GM15510 (cell line): ENCODE results near the gene IGSF1.

Experiments
- POLR2A ChIP-seq: IDR thresholded peaks from 3 replicates; pipeline ENCODE4 v1.6.1; 2011; ENCODE audit warnings: borderline replicate concordance; ENCODE audit not compliant: insufficient read length; ENCODE audit errors: extremely low read depth

Gene IGSF1

DNA sequence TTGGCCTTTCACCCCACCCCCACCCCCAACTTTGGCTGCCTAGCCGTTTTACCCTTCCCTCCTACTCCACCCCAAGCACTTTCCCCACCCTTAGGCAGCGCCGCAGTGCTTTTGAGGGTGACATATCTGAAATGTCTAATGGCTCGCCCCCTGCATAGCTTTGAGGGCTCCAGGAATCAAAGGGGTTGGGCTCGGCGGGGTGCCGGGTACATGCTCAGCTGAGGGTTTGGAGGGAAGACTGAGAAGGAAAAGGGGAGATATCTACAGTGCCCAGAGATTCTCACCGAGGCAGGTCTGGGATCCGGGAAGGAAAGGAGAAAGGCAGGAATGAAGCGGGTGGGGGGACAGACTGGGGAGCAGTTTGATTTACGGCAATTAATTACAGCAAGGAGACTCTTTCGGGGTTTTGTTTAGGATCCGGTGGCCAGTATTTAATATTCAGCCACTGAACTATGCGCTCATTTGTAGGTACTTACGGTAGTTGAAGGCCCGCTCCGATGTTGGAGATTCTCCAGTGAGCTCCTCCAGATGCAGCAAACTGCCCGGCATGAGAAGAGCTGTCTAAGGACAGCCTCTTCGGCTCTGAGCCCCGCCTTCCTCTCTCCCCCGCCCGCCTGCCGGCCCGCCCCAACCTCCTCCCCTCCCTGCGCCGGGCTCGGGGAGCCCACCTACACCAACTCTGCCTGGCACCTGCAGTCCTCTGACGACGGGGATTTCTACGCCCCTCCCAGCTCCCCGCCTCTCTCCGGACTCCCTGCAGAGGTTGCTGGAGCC, at the start of gene IGSF1:
IGSF1 (minus strand) TSS at position 569 of the 774 bp plus-strand sequence. CDS start 2,632 bp downstream, outside the sequence.
- no peak for TF ChIP-seq POLR2A

- TF ChIP-seq POLR2A: no peak
Measured at GRCh38 chrX:131332331-131332730, 43.2 kb upstream of the IGSF1 start.

DNA sequence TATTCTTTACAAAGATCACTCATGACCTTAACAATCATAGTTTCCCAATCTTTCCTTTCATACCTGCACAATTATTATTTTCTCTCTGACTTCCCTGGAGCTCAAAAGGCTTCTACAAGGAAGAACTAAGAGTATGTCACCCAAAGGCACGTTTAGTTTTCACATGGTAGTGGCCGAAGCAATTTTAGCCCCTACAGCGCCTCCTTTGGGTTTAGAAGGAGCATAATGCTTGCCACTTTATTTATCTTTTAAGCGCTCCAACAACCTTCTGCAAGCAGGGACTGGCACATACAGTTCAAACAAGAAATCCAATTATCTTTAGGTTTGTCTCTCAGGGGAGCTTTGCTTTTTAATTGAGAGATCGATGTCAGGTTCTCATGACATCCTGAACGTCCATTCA, 42.0 kb upstream of the IGSF1 start:
- no peak for TF ChIP-seq POLR2A

- no peak for TF ChIP-seq POLR2A
Measured at GRCh38 chrX:131330735-131331134, 41.6 kb upstream of the IGSF1 start.

DNA sequence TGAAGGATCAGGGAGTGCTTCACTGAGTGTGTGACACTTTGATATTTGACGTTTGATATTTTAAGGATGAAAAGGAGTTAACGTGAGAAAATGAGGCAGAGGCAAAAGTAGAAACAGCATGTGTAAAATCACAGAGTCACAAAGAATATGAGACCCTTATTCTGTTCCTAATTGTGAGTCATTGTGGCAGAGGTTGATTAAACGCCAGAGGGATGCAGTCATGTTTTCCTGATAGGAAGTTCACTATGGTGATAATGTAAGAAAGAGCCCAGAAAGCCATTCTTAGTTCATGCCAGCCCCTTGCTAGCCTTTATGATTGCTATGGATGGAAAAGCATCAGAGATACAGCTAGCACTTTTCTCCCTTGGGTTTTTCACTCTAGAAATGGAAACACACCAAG, 33.5 kb upstream of the IGSF1 start:
- TF ChIP-seq POLR2A: no peak

DNA sequence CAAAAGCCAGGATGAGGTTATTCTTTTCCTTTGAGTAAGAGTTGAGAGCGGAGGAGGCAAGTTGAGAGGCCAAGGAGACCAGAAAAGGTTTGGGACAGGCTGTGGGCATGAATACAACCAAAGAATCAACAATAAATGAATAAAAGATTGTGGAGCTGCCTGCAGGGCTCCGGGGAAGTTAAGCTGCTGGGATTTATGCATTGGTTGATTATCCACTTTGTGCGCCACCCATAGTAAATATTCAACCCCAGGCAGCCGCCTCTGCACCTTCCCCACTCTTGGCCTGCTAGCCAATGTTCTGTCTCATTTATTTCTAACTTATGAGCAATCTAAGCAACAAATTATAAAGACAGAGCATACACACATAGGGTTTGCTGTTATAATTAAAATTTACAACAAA, 28.2 kb upstream of the IGSF1 start:
- no peak for TF ChIP-seq POLR2A

GRCh38 chrX:131316260-131316659, 27.2 kb upstream of the IGSF1 start:
- no peak for TF ChIP-seq POLR2A

GRCh38 chrX:131308980-131309379, 19.9 kb upstream of the IGSF1 start:
- TF ChIP-seq POLR2A: no peak

DNA sequence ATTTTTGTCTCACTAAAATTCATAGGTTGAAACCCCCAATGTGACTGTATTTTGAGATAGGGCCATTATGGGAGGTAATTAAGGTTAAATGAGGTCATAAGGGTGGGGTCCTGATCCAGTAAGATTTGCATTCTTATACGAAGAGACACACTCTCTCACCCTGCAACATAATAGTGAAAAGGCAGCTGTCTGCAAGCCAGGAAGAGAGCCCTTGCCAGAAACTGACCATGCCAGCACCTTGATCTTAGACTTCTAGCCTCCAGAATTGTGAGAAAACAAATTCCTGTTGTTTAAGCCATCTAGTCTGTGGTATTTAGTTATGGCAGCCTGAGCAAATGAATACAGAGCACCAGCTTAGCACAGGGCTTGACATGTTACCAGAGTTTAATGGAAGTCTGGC, 17.5 kb upstream of the IGSF1 start:
- TF ChIP-seq POLR2A: no peak

GRCh38 chrX:131305926-131306325, 16.8 kb upstream of the IGSF1 start:
- no peak for TF ChIP-seq POLR2A

DNA sequence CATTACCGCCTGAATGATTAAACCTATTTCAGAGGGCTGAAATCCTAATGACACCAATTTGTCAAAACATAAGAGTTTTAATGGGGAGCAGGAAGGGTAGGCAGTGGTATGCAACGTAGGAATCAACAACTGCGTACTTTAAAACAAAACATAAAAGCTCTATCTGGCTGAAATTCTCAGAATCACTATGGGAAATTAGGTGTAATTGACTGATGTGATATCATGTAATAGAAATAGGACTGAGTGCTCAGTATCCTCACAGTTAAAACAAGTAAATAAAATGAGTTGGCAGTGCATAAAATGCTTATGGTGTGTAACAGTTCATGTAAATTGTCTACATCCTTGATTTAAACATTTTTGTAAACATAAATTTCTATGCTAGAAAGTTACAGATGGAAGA, 13.6 kb upstream of the IGSF1 start:
- no peak for TF ChIP-seq POLR2A

- TF ChIP-seq POLR2A: no peak
Measured at GRCh38 chrX:131301155-131301554, 12.0 kb upstream of the IGSF1 start.

GRCh38 chrX:131298846-131299245, 9.7 kb upstream of the IGSF1 start:
- no peak for TF ChIP-seq POLR2A

DNA sequence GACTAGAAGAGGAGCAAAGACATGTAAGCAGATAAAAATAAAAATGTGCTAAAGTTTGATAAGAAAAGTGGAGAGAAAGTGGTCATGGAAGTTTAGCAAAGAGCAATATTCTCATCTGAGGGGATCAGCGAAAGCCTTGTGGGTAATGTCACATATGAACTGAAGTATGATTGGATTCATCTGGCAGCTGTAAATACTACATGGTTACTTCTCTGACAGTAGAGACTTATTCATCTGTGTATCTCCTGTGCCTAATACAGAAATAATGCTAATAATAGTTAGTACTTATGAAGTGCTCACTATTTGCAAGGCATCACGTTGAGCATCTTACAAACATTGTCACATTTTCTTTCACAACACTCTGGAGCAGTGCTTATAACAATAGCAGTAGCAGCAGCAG, 8.9 kb upstream of the IGSF1 start:
- no peak for TF ChIP-seq POLR2A

- no peak for TF ChIP-seq POLR2A
Measured at GRCh38 chrX:131289527-131289926, 421 bp upstream of the IGSF1 start.

- TF ChIP-seq POLR2A: no peak
Measured at GRCh38 chrX:131288188-131288587, 918 bp downstream of the IGSF1 start.

DNA sequence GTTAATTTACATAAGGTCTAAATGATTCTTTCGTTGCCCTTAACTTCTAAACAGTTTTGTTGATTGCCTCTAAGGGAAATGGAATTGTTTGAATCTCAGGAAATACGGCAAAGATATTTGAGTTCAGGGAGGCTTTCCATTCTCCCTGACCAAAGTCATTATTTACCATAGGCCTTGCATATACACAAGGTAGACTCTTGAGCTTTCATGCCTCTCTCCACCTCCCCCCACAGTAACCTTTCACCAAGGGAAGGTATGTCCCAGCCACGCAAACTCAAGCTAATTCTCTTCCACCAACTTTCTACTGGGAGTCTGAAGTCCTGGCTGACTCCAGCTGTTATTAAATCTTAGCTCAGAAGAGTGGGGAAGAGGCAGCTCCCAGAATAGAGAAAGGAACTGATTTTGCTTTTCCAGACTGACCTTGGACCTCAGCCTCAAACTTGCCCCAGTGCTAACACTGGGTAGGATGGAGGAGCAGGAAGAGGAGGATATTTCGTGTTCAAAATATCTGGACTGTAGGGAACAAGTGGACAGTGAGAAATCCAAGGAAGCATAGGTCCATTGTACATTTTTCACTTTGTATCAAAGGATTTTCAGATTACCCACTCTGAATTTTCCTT, 1.4 kb downstream of the IGSF1 start:
- no peak for TF ChIP-seq POLR2A

- TF ChIP-seq POLR2A: no peak
Measured at GRCh38 chrX:131279617-131280016, 9.5 kb downstream of the IGSF1 start.

- no peak for TF ChIP-seq POLR2A
Measured at GRCh38 chrX:131279197-131279596, 9.9 kb downstream of the IGSF1 start.
